ENCODE results near the gene EPM2A.
"Not testable (repeated sequence)": the region's sequence is repeated elsewhere in the genome, so short reads cannot be mapped to it uniquely, and the experiment has no call there.

The EPM2A gene

GRCh38 chr6:145728444-145729385 lies 6.6 kb downstream of the EPM2A start:
- DNase-seq: no peak

- no peak for DNase-seq
Observed at GRCh38 chr6:145727817-145728388, 7.4 kb downstream of the EPM2A start.

GRCh38 chr6:145725570-145725969 lies 9.8 kb downstream of the EPM2A start:
- no peak for DNase-seq

- DNase-seq: no peak
Observed at GRCh38 chr6:145723646-145724045, 11.7 kb downstream of the EPM2A start.

- DNase-seq: no peak
Observed at GRCh38 chr6:145722190-145722589, 13.1 kb downstream of the EPM2A start.

GRCh38 chr6:145721144-145721543 lies 14.2 kb downstream of the EPM2A start:
- DNase-seq: no peak

- DNase-seq: no peak
Observed at GRCh38 chr6:145715426-145715825, 19.9 kb downstream of the EPM2A start.

GRCh38 chr6:145714731-145715130 lies 20.6 kb downstream of the EPM2A start:
- no peak for DNase-seq

- DNase-seq: no peak
Observed at GRCh38 chr6:145713773-145714172, 21.5 kb downstream of the EPM2A start.

GRCh38 chr6:145711372-145711771 lies 23.9 kb downstream of the EPM2A start:
- no peak for DNase-seq

- DNase-seq: no peak
Observed at GRCh38 chr6:145707397-145707796, 27.9 kb downstream of the EPM2A start.

- DNase-seq: no peak
Observed at GRCh38 chr6:145705561-145705960, 29.8 kb downstream of the EPM2A start.

- DNase-seq: no peak
Observed at GRCh38 chr6:145704143-145704781, 31.1 kb downstream of the EPM2A start.

GRCh38 chr6:145699462-145699861 lies 35.9 kb downstream of the EPM2A start:
- DNase-seq: no peak

GRCh38 chr6:145697401-145697800 lies 37.9 kb downstream of the EPM2A start:
- not testable (repeated sequence) for DNase-seq

GRCh38 chr6:145694083-145694737 lies 41.1 kb downstream of the EPM2A start:
- no peak for DNase-seq

GRCh38 chr6:145690969-145691368 lies 44.4 kb downstream of the EPM2A start:
- DNase-seq: no peak

GRCh38 chr6:145689529-145689928 lies 45.8 kb downstream of the EPM2A start:
- no peak for DNase-seq

GRCh38 chr6:145688493-145688905 lies 46.8 kb downstream of the EPM2A start:
- DNase-seq: no peak

GRCh38 chr6:145685932-145686331 lies 49.4 kb downstream of the EPM2A start:
- no peak for DNase-seq

- DNase-seq: no peak
Observed at GRCh38 chr6:145681965-145682364, 53.4 kb downstream of the EPM2A start.

GRCh38 chr6:145673504-145673903 lies 61.8 kb downstream of the EPM2A start:
- DNase-seq: no peak

GRCh38 chr6:145670311-145670710 lies 65.0 kb downstream of the EPM2A start:
- DNase-seq: no peak
